H9 (cell line): ENCODE data around the gene ADISSP. TPM values are rescaled to one million over a fixed set of nuclear protein-coding genes. Genes with fewer than 3 reads are reported as not detected.
A peak's percentile ranks its signal among the peaks of the same experiment; 100 is the strongest.

ENCODE experiments used
- DNase-seq: peaks from one replicate; pipeline ENCODE4 v3.0.0-alpha.2; 2017
- H2AFZ ChIP-seq: one replicate; pipeline ENCODE4 v1.6.1; 2013; ENCODE audit warnings: mild to moderate bottlenecking, low read length, control low read depth, moderate library complexity
- H2AK5ac ChIP-seq: 2 replicates; pipeline ENCODE4 v1.6.1; 2013; ENCODE audit warnings: low read length, control low read depth, mixed read lengths; ENCODE audit not compliant: insufficient read length
- H2BK120ac ChIP-seq: one replicate; pipeline ENCODE4 v1.6.1; 2013; ENCODE audit warnings: low read depth, mild to moderate bottlenecking, low read length, control low read depth, inconsistent platforms; ENCODE audit not compliant: poor library complexity, severe bottlenecking
- H2BK12ac ChIP-seq: 2 replicates; pipeline ENCODE4 v1.6.1; 2013; ENCODE audit warnings: low read length, control low read depth, mixed read lengths, low read depth; ENCODE audit not compliant: insufficient read length
- H2BK15ac ChIP-seq: 2 replicates; pipeline ENCODE4 v1.6.1; 2013; ENCODE audit warnings: low read depth, low read length, control low read depth
- H2BK20ac ChIP-seq: one replicate; pipeline ENCODE4 v1.6.1; 2013; ENCODE audit warnings: low read depth, mild to moderate bottlenecking, low read length, control low read depth, inconsistent platforms; ENCODE audit not compliant: poor library complexity, severe bottlenecking
- H2BK5ac ChIP-seq: 2 replicates; pipeline ENCODE4 v1.6.1; 2013; ENCODE audit warnings: low read length, control low read depth, mixed read lengths; ENCODE audit not compliant: insufficient read length
- H3K14ac ChIP-seq: 2 replicates; pipeline ENCODE4 v1.6.1; 2013; ENCODE audit warnings: low read length, control low read depth; ENCODE audit not compliant: insufficient read depth
- H3K18ac ChIP-seq: 2 replicates; pipeline ENCODE4 v1.6.1; 2013; ENCODE audit warnings: low read depth, mild to moderate bottlenecking, mixed read lengths, low read length, control low read depth; ENCODE audit not compliant: insufficient read length
- H3K23ac ChIP-seq: 2 replicates; pipeline ENCODE4 v1.6.1; 2013; ENCODE audit warnings: low read length, control low read depth, mixed read lengths, low read depth; ENCODE audit not compliant: insufficient read length
- H3K23me2 ChIP-seq: 2 replicates; pipeline ENCODE4 v1.6.1; 2013; ENCODE audit warnings: low read depth, mild to moderate bottlenecking, mixed read lengths, low read length, control low read depth; ENCODE audit not compliant: insufficient read length, poor library complexity, severe bottlenecking
- H3K27ac ChIP-seq: 2 replicates; pipeline ENCODE4 v1.5.1; 2013; ENCODE audit warnings: low read length, control low read depth, mixed read lengths, low read depth; ENCODE audit not compliant: insufficient read length
- H3K27me3 ChIP-seq: 2 replicates; pipeline ENCODE4 v1.6.1; 2013; ENCODE audit warnings: low read length, control low read depth, inconsistent platforms; ENCODE audit not compliant: insufficient read depth
- H3K4ac ChIP-seq: 2 replicates; pipeline ENCODE4 v1.6.1; 2013; ENCODE audit warnings: low read depth, mild to moderate bottlenecking, control low read depth, inconsistent platforms, low read length, moderate library complexity
- H3K4me1 ChIP-seq: 2 replicates; pipeline ENCODE4 v1.6.1; 2013; ENCODE audit warnings: low read length, control low read depth, inconsistent platforms; ENCODE audit not compliant: insufficient read depth
- H3K4me2 ChIP-seq: 2 replicates; pipeline ENCODE4 v1.6.1; 2013; ENCODE audit warnings: low read length, control low read depth, mixed read lengths; ENCODE audit not compliant: insufficient read length, insufficient read depth
- H3K56ac ChIP-seq: 2 replicates; pipeline ENCODE4 v1.6.1; 2013; ENCODE audit warnings: low read depth, mild to moderate bottlenecking, mixed read lengths, low read length, control low read depth; ENCODE audit not compliant: insufficient read length
- H3K79me1 ChIP-seq: 2 replicates; pipeline ENCODE4 v1.6.1; 2013; ENCODE audit warnings: low read depth, mild to moderate bottlenecking, moderate library complexity, low read length, control low read depth, inconsistent platforms; ENCODE audit not compliant: insufficient read depth, poor library complexity, severe bottlenecking
- H3K79me2 ChIP-seq: 2 replicates; pipeline ENCODE4 v1.6.1; 2013; ENCODE audit warnings: low read length, control low read depth, inconsistent platforms; ENCODE audit not compliant: insufficient read depth
- H3K9ac ChIP-seq: 2 replicates; pipeline ENCODE4 v1.6.1; 2013; ENCODE audit warnings: low read length, control low read depth, mixed read lengths; ENCODE audit not compliant: insufficient read length; ENCODE audit errors: extremely low read depth
- H3K9me3 ChIP-seq: one replicate; pipeline ENCODE4 v1.6.1; 2013; ENCODE audit warnings: low read depth, low read length, inconsistent platforms; ENCODE audit not compliant: control insufficient read depth
- H3T11ph ChIP-seq: one replicate; pipeline ENCODE4 v1.6.1; 2013; ENCODE audit warnings: mild to moderate bottlenecking, low read length, control low read depth, inconsistent platforms
- H4K20me1 ChIP-seq: one replicate; pipeline ENCODE4 v1.6.1; 2013; ENCODE audit not compliant: control insufficient read depth, insufficient read length, insufficient read depth
- H4K5ac ChIP-seq: 2 replicates; pipeline ENCODE4 v1.6.1; 2013; ENCODE audit warnings: low read depth, mild to moderate bottlenecking, mixed read lengths, low read length, control low read depth; ENCODE audit not compliant: insufficient read length
- H4K8ac ChIP-seq: replicated peaks from 2 replicates; pipeline ENCODE4 v1.6.1; 2013; ENCODE audit warnings: low read length, control low read depth, mixed read lengths, low read depth; ENCODE audit not compliant: insufficient read length
- H4K91ac ChIP-seq: 2 replicates; pipeline ENCODE4 v1.6.1; 2013; ENCODE audit warnings: low read depth, mild to moderate bottlenecking, moderate library complexity, mixed read lengths, low read length, control low read depth; ENCODE audit not compliant: insufficient read length
- H3K27ac Mint-ChIP-seq, 3 experiments: 2 replicates in 2 of 3; 3 replicates in 1 of 3; pipeline ENCODE4 v1.8.0; 2020 to 2021; ENCODE audit warnings: mixed read lengths in 3 of 3, mild to moderate bottlenecking in 1 of 3, moderate library complexity in 1 of 3
- H3K27me3 Mint-ChIP-seq: 2 replicates; pipeline ENCODE4 v1.8.0; 2021; ENCODE audit warnings: low read depth, mild to moderate bottlenecking, moderate library complexity, mixed read lengths
- H3K36me3 Mint-ChIP-seq, 3 experiments: 2 replicates in 2 of 3; 3 replicates in 1 of 3; pipeline ENCODE4 v1.8.0; 2020 to 2021; ENCODE audit warnings: low read depth in 3 of 3, mixed read lengths in 3 of 3; ENCODE audit not compliant: insufficient read depth in 1 of 3
- H3K4me1 Mint-ChIP-seq, 2 experiments: 2 replicates each; pipeline ENCODE4 v1.8.0; 2020; ENCODE audit warnings: mixed read lengths in 2 of 2
- H3K4me3 Mint-ChIP-seq, 2 experiments: 2 replicates in 1 of 2; 3 replicates in 1 of 2; pipeline ENCODE4 v1.8.0; 2020 to 2021; ENCODE audit warnings: mild to moderate bottlenecking in 2 of 2, mixed read lengths in 2 of 2, moderate library complexity in 1 of 2
- H3K9me3 Mint-ChIP-seq, 2 experiments: 2 replicates in 1 of 2; 3 replicates in 1 of 2; pipeline ENCODE4 v1.8.0; 2020; ENCODE audit warnings: mild to moderate bottlenecking in 2 of 2, mixed read lengths in 2 of 2, moderate library complexity in 1 of 2
- WGBS: extraction: QIAGEN DNeasy Blood & Tissue Kit; methylation state at CpG from one replicate; pipeline ENCODE4 v1.1.7; 2013; ENCODE audit warnings: missing lambda C conversion rate, low lambda C conversion rate, mixed read lengths; ENCODE audit not compliant: insufficient read length; ENCODE audit errors: extremely low coverage; 5-methylcytosine and 5-hydroxymethylcytosine counted together
- total RNA-seq: library from RNA; stranded (reverse); gene quantifications from 2 replicates; pipeline ENCODE4 v1.2.1, GENCODE V29; 2021
- TF ChIP-seq, protein P1 (sequence below): fragments of 200-600 bp; sonication (generic); conservative IDR thresholded peaks from 3 replicates; pipeline ENCODE4 v1.8.0; 2021; ENCODE audit warnings: antibody characterized with exemption, mild to moderate bottlenecking

ADISSP gene
- total RNA-seq, 1 experiment from 2014 or later: 80.9 TPM

DNA sequence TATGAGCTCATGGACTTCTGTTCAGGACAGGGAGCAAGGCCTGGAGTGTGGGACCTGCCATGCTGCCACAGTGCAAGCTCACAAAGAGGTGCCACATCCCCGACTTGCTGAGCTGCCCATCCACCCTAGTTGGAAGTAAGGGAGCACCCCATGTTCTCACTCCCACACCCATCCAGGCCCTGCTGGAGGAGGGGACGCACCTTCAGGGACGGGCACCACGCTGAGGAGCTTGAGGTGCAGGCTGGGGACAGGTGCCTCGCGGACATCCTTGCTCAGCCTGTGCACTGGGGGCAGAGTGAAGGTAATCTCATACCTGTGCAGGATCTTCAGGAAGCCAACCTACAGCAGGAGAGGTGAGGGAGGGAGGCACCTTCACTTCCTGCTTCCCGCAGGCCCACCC lies 12.3 kb downstream of the ADISSP start:
- peaks cover 7 to 15% of the 10 kb centered on the region in 2 experiments; a peak in 3 of 4 replicates for H3K4me1 Mint-ChIP-seq
- no peak for DNase-seq
- Histone ChIP-seq H3T11ph (no peak overlapping the region), H2AK5ac (no peak overlapping the region), H2BK15ac (no peak overlapping the region), H2AFZ (no peak overlapping the region), H3K23me2 (peaks cover 11% of the 10 kb centered on the region), H3K23ac (no peak overlapping the region), H3K4me1 (peaks cover 2% of the 10 kb centered on the region; the same call in 1 of the 2 replicates), H2BK120ac (no peak overlapping the region), H3K79me1 (no peaks in the 10 kb centered on the region), H2BK20ac (no peak overlapping the region), H3K79me2 (no peaks in the 10 kb centered on the region), H3K9me3 (no peaks in the 10 kb centered on the region), H3K27ac (no peak overlapping the region), H2BK12ac (no peak overlapping the region), H4K20me1 (no peaks in the 10 kb centered on the region), H4K91ac (no peak overlapping the region), H4K5ac (no peak overlapping the region), H4K8ac (no peak overlapping the region), H3K56ac (no peak overlapping the region), H3K14ac (no peak overlapping the region), H2BK5ac (no peak overlapping the region), H3K18ac (no peak overlapping the region), H3K4ac (no peak overlapping the region), H3K27me3 (peaks cover 11% of the 10 kb centered on the region), H3K4me2 (no peak overlapping the region), H3K9ac (no peak overlapping the region)
- H3K27me3 Mint-ChIP-seq: peaks cover 19% of the 10 kb centered on the region
- H3K4me3 Mint-ChIP-seq: no peak overlapping the region
- H3K36me3 Mint-ChIP-seq: peaks cover 25 to 38% (median 29%) of the 10 kb centered on the region in 3 experiments; a peak in 6 of 7 replicates
- H3K9me3 Mint-ChIP-seq: no peaks in the 10 kb centered on the region
- no CpG with 5 or more reads among the region's 7 CpGs for WGBS
- peak overlapping the region in 1 of 3 experiments; percentile 82; a peak in 1 of 7 replicates for H3K27ac Mint-ChIP-seq
- TF ChIP-seq, protein P1, sequence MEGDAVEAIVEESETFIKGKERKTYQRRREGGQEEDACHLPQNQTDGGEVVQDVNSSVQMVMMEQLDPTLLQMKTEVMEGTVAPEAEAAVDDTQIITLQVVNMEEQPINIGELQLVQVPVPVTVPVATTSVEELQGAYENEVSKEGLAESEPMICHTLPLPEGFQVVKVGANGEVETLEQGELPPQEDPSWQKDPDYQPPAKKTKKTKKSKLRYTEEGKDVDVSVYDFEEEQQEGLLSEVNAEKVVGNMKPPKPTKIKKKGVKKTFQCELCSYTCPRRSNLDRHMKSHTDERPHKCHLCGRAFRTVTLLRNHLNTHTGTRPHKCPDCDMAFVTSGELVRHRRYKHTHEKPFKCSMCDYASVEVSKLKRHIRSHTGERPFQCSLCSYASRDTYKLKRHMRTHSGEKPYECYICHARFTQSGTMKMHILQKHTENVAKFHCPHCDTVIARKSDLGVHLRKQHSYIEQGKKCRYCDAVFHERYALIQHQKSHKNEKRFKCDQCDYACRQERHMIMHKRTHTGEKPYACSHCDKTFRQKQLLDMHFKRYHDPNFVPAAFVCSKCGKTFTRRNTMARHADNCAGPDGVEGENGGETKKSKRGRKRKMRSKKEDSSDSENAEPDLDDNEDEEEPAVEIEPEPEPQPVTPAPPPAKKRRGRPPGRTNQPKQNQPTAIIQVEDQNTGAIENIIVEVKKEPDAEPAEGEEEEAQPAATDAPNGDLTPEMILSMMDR: no peak
